Gastrocnemius medialis (tissue), 4 donors: ENCODE measurements around the gene CWC25.

Source experiments
- CTCF ChIP-seq, 5 experiments: fragments of 450-650 bp in 3 of 5; fragments of 200-600 bp in 2 of 5; sonication (generic) in 2 of 5; IDR thresholded peaks in 4 of 5; conservative IDR thresholded peaks in 1 of 5; 1 replicate in 4 of 5; 2 replicates in 1 of 5; pipeline ENCODE4 v1.5.1; 2016 to 2019; ENCODE audit warnings: antibody characterized with exemption in 5 of 5, mild to moderate bottlenecking in 3 of 5, moderate library complexity in 3 of 5
- POLR2A ChIP-seq, 2 donors: fragments of 450-650 bp; IDR thresholded peaks; one replicate each; pipeline ENCODE4 v1.6.1; 2017; ENCODE audit warnings: antibody characterized with exemption in 2 of 2, mild to moderate bottlenecking in 2 of 2, moderate library complexity in 2 of 2

DNA sequence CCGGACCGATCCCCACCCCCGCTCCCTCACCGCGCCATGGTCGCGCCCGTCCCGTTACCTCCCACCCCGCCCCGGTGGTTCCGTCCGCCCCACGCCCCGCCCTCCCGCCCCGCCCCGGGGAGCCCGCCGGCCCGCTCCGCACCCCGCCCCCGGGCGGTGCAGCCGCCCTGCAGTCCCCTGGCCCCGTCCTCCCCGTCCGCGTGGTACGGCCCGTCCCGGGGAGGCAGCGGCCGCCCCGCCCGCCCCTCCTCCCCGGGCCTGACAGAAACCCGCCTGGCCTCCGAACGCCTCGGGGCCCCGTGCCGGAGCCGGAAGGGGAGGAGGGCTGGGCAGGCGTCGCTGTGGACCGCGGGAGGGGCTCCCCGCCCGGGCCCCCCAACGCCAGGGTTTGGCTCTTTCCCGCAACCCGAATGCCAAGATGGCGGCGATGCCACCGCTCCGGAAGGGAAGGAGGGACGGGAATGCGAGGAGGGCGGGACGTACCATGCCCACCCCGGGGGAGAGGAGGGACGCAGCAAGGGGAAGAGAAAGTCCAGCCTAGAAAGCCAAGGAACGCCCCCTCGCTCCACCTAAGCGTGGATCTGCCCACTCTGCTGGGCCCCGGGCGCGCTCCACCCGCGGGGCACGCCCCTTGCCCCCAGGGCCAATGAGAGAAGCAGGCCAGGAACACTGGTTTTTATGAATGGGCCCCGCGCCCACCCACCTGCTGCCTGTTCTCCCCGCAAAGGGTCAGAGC, 25.5 kb downstream of the CWC25 start, which contains the start of gene PIP4K2B:
- no peak for TF ChIP-seq CTCF (IDR thresholded peaks at IDR 0.05 in 4 of 5, conservative IDR thresholded peaks at IDR 0.05 in 1 of 5)
- peak; percentile 47 to 51 for TF ChIP-seq POLR2A (IDR thresholded peaks at IDR 0.05)
